Neural cell (in vitro differentiated cells): ENCODE results near the gene GPANK1.

Experiments used
- CTCF ChIP-seq: fragments of 450-650 bp; IDR thresholded peaks from 2 replicates; pipeline ENCODE4 v1.5.1; 2014; ENCODE audit warnings: antibody characterized with exemption, mild to moderate bottlenecking, moderate library complexity; ENCODE audit not compliant: poor library complexity, severe bottlenecking
- EP300 ChIP-seq: fragments of 450-650 bp; conservative IDR thresholded peaks from 2 replicates; pipeline ENCODE4 v1.6.1; 2014; ENCODE audit warnings: antibody characterized with exemption, mild to moderate bottlenecking, moderate library complexity; ENCODE audit not compliant: poor library complexity, severe bottlenecking
- EZH2 ChIP-seq: fragments of 200-600, 300-800 bp; shearing (Covaris generic), sonication (generic); IDR thresholded peaks from 2 replicates; pipeline ENCODE4 v1.6.1; 2014; ENCODE audit warnings: antibody characterized with exemption, low read length, borderline replicate concordance, mild to moderate bottlenecking; ENCODE audit not compliant: insufficient read depth, poor library complexity, severe bottlenecking
- MXI1 ChIP-seq: fragments of 450-650 bp; conservative IDR thresholded peaks from 2 replicates; pipeline ENCODE4 v1.6.1; 2014; ENCODE audit warnings: antibody characterized with exemption, mild to moderate bottlenecking; ENCODE audit not compliant: poor library complexity, severe bottlenecking
- TAF1 ChIP-seq: IDR thresholded peaks from 2 replicates; pipeline ENCODE4 v1.6.1; 2012; ENCODE audit warnings: low read depth

- no peak for TF ChIP-seq EZH2
- no peak for TF ChIP-seq CTCF
- TF ChIP-seq EP300 = no peak
- TF ChIP-seq MXI1 = no peak
- TF ChIP-seq TAF1 = no peak
Observed at GRCh38 chr6:31683591-31683990, 18.8 kb upstream of the GPANK1 start.
